Activated CD8-positive, alpha-beta T cell treated with anti-CD3 and anti-CD28 coated beads for 36 hours (primary cell): ENCODE results near the gene RGSL1. TPM values are rescaled to one million over a fixed set of nuclear protein-coding genes. Genes with fewer than 3 reads are reported as not detected.

Source experiments
- ATAC-seq: fragments of 200-7000 bp; cut with Tn5 transposase; one replicate; pipeline ENCODE4 v1.10.0; 2021; ENCODE audit warnings: mild to moderate bottlenecking, moderate library complexity
- CTCF ChIA-PET: fragments of 350-600 bp; sonication (Branson Sonifier 250); formaldehyde crosslinking; loops from one replicate; lab custom pipeline; 2021; ENCODE audit warnings: antibody characterized with exemption; lab: Charles Lee
- POLR2A ChIA-PET: fragments of 350-600 bp; sonication (Branson Sonifier 250); formaldehyde crosslinking; loops from one replicate; lab custom pipeline; 2021; ENCODE audit warnings: antibody characterized with exemption; lab: Charles Lee
- DNase-seq: peaks from one replicate; pipeline ENCODE4 v3.0.0-alpha.2; 2020
- H3K27ac Mint-ChIP-seq: one replicate; pipeline ENCODE4 v1.8.0; 2021; ENCODE audit warnings: mild to moderate bottlenecking, mixed read lengths
- H3K27me3 Mint-ChIP-seq: one replicate; pipeline ENCODE4 v1.8.0; 2021; ENCODE audit warnings: mixed read lengths
- H3K36me3 Mint-ChIP-seq: one replicate; pipeline ENCODE4 v1.8.0; 2021; ENCODE audit warnings: low read depth, mixed read lengths
- H3K4me1 Mint-ChIP-seq: one replicate; pipeline ENCODE4 v1.8.0; 2021; ENCODE audit warnings: low read depth, mixed read lengths
- H3K4me3 Mint-ChIP-seq: one replicate; pipeline ENCODE4 v1.8.0; 2021; ENCODE audit warnings: mild to moderate bottlenecking, moderate library complexity, mixed read lengths
- H3K9me3 Mint-ChIP-seq: one replicate; pipeline ENCODE4 v1.8.0; 2021; ENCODE audit warnings: mixed read lengths
- CTCF ChIP-seq: fragments of 200-600 bp; IDR thresholded peaks from one replicate; pipeline ENCODE4 v1.8.0; 2022; ENCODE audit warnings: antibody characterized with exemption, mild to moderate bottlenecking
- intact Hi-C: fragments of 100-400 bp; cut with micrococcal nuclease; formaldehyde crosslinking; loops from one replicate; pipeline ENCODE4 v1.10.0; 2022
- total RNA-seq, 2 experiments: library from RNA; stranded (reverse); gene quantifications; one replicate each; pipeline ENCODE4 v1.2.3, GENCODE V29; 2021

RGSL1 gene
- total RNA-seq, 2 experiments from 2014 or later: not detected

DNA sequence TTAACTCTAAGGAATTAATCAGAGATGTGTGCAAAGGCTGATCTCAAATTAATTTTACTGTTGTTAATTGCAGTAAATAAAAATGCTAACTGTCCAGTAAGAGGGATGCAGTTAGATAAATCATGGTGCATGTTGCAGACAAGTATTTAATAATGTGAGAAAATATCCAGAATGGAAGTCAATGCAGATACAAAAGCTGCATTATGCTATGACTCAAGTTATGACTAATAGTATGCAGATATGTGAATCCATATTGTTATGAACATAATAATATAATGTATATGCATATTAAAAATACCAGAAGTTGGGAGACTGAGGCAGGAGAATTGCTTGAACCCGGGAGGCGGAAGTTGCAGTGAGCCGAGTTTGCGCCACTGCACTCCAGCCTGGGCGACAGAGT, 117.7 kb downstream of the RGSL1 start:
- no peak for ATAC-seq
- Mint-ChIP-seq H3K36me3 (no peaks in the 10 kb centered on the region), H3K4me1 (no peaks in the 10 kb centered on the region), H3K27ac (no peak overlapping the region), H3K9me3 (no peaks in the 10 kb centered on the region), H3K27me3 (no peaks in the 10 kb centered on the region), H3K4me3 (no peak overlapping the region)
- TF ChIP-seq CTCF: no peak
- DNase-seq: no peak
- intact Hi-C loops: no loop called here
- ChIA-PET CTCF (no interaction called here), POLR2A (no interaction called here)

DNA sequence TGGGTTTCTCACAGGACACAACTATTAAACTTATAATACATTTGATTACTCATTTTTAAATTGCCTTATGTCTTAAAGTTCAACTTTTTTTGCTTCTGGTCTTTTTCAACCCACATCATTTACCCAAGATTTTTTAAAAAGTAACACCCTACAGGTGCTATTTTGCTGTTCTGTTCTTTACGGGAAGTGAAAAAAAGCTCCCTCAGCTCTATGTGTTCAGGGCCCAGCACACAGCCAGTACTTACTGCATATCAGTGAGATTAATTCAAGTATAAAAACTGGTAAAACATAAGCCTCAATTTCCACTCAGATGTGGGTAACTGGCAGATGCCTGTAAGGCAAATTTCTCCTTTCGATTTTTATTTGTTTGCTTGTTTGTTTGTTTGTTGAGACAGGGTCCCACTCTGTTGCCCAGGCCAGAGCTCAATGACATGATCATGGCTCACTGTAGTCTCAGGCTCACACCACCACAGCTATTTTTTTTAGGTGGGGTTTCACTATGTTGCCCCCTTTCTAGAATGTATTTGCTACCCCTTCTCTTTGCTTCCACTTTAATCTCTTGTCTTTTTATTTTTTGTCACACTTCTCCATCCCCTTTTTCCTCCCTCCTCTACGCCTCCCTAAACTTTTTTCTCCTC, 118.8 kb downstream of the RGSL1 start:
- ChIA-PET CTCF (interaction anchor here (0.8 to 1.4 kb wide), 2 partner anchors 10 to 27 kb away, joined by 3 to 9 read pairs; no protein-coding TSS in a partner anchor), POLR2A (no interaction called here)
- no peak for TF ChIP-seq CTCF
- Mint-ChIP-seq H3K27me3 (no peaks in the 10 kb centered on the region), H3K4me3 (no peak overlapping the region), H3K4me1 (no peaks in the 10 kb centered on the region), H3K36me3 (peaks cover 5% of the 10 kb centered on the region), H3K9me3 (no peaks in the 10 kb centered on the region), H3K27ac (no peak overlapping the region)
- DNase-seq (no peak), ATAC-seq (no peak)
- intact Hi-C loops: no loop called here

DNA sequence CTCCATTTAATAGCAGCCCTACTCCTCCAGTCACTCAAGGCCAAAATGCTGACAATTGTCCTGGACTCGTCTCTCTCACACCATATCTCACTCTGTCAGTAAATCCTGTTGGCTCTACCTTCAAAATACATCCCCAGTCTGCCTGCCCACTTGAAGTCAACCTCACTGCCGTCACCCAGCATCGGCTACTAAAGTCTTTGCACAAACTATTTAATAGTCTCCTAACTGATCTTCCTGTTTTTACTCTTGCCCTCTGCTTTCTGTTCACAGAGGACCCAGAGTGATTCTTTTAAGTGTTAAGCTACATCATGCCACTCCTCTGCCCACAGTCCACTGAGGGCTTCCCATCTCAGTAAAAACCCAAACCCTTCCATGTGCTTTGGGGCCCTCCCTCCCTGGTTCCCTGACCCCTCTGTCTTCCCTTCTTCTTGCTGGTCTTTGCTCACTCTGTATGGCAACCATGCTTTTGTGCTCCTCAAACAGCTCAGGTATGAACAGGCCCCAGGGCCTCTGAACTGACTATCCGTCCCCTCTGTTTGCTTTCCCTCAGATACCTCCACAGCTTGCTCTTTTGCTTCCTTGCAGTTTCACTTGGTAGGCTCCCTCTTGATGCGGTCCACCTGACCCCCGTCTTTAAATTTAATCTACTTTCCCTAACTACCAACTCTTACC, 120.1 kb downstream of the RGSL1 start:
- TF ChIP-seq CTCF: no peak
- ChIA-PET CTCF (interaction anchor here (1.4 kb wide), 1 partner anchor 25 kb away, joined by 9 read pairs; no protein-coding TSS in a partner anchor), POLR2A (no interaction called here)
- no peaks in the 10 kb centered on the region for H3K9me3 Mint-ChIP-seq
- H3K4me1 Mint-ChIP-seq: no peaks in the 10 kb centered on the region
- intact Hi-C loops: no loop called here
- no peaks in the 10 kb centered on the region for H3K27me3 Mint-ChIP-seq
- H3K36me3 Mint-ChIP-seq: peaks cover 8% of the 10 kb centered on the region
- no peak for ATAC-seq
- no peak overlapping the region for H3K4me3 Mint-ChIP-seq
- no peak for DNase-seq
- no peak overlapping the region for H3K27ac Mint-ChIP-seq

DNA sequence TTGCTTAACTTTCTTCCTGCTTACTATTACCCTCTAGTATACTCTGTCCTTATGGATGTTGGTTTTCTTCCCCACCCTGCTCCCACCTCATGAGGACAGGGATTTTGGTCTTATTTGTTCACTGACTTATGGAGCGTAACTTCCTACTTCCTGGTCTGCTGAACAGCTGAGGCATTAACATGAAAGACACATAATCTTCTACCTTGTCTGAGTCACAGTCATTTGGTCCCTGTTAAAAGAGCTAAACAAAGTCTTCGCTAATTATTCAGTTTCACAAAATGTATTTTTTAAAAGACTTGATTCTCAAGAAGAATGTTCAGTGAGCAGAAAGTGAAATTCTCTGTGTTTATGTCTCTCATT, 120.6 kb downstream of the RGSL1 start:
- Mint-ChIP-seq H3K27me3 (no peaks in the 10 kb centered on the region), H3K4me3 (no peak overlapping the region), H3K27ac (no peak overlapping the region), H3K9me3 (no peaks in the 10 kb centered on the region), H3K36me3 (peaks cover 10% of the 10 kb centered on the region), H3K4me1 (no peaks in the 10 kb centered on the region)
- CTCF ChIA-PET: interaction anchor here (1.4 kb wide), 1 partner anchor 10 kb away, joined by 3 read pairs; no protein-coding TSS in a partner anchor
- POLR2A ChIA-PET: no interaction called here
- intact Hi-C loops: no loop called here
- no peak for ATAC-seq
- DNase-seq: no peak
- no peak for TF ChIP-seq CTCF

GRCh38 chr1:182574156-182574555, 124.2 kb downstream of the RGSL1 start:
- intact Hi-C loops: no loop called here
- DNase-seq: no peak
- peaks cover 25% of the 10 kb centered on the region for H3K36me3 Mint-ChIP-seq
- H3K9me3 Mint-ChIP-seq: no peaks in the 10 kb centered on the region
- peaks cover 3% of the 10 kb centered on the region for H3K4me1 Mint-ChIP-seq
- no peak overlapping the region for H3K4me3 Mint-ChIP-seq
- no peak overlapping the region for H3K27ac Mint-ChIP-seq
- no peak for TF ChIP-seq CTCF
- no peaks in the 10 kb centered on the region for H3K27me3 Mint-ChIP-seq
- POLR2A ChIA-PET: interaction anchor here (1.5 kb wide), 1 partner anchor 8 kb away, joined by 4 read pairs; no protein-coding TSS in a partner anchor
- no peak for ATAC-seq
- CTCF ChIA-PET: interaction anchor here (1.4 kb wide), 1 partner anchor 24 kb away, joined by 3 read pairs; no protein-coding TSS in a partner anchor
